ENCODE data around the gene PCDHGA1.
"Not testable (repeated sequence)": the region's sequence is repeated elsewhere in the genome, so short reads cannot be mapped to it uniquely, and the experiment has no call there.

Gene PCDHGA1

GRCh38 chr5:141346017-141346416 is 15.7 kb downstream of the PCDHGA1 start:
- not testable (repeated sequence) for DNase-seq (ENCODE audit: low read depth in 2 of 3, low spot score in 2 of 3)

GRCh38 chr5:141349917-141350619 is 19.8 kb downstream of the PCDHGA1 start, which contains the start of gene PCDHGB1:
TSS of gene PCDHGB1 (plus strand) at chr5:141350099. CDS start at chr5:141350261, 162 bp downstream.
- DNase-seq (ENCODE audit: low read depth in 2 of 3, low spot score in 2 of 3): no peak

DNA sequence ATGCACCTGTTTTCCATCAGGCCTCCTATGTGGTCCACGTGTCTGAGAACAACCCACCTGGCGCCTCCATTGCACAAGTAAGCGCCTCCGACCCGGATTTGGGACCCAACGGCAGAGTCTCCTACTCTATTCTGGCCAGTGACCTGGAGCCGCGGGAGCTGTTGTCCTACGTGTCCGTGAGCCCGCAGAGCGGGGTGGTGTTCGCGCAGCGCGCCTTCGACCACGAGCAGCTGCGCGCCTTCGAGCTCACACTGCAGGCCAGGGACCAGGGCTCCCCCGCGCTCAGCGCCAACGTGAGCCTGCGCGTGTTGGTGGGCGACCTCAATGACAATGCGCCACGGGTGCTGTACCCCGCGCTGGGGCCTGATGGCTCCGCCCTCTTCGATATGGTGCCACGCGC is 21.3 kb downstream of the PCDHGA1 start:
- no peak for DNase-seq (ENCODE audit: low read depth in 2 of 3, low spot score in 2 of 3)

GRCh38 chr5:141354900-141355469 is 24.7 kb downstream of the PCDHGA1 start, which contains the start of gene PCDHGA4:
TSS of gene PCDHGA4 (plus strand) at chr5:141355021. CDS start at chr5:141355108, 87 bp downstream.
- DNase-seq (ENCODE audit: low read depth in 2 of 3, low spot score in 2 of 3): no peak

- DNase-seq (ENCODE audit: low read depth in 2 of 3, low spot score in 2 of 3): no peak
Observed at GRCh38 chr5:141355641-141356040, 25.3 kb downstream of the PCDHGA1 start.

DNA sequence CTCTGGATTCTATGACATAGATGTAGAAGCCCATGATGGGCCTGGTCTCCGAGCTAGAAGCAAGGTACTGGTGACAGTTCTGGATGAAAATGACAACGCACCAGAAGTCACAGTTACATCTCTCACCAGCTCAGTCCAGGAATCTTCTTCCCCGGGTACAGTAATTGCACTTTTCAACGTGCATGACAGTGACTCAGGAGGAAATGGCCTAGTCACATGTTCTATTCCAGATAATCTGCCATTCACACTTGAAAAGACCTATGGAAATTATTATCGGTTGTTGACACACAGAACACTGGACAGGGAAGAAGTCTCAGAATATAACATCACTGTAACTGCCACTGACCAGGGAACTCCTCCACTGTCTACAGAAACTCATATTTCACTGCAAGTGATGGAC is 25.8 kb downstream of the PCDHGA1 start:
- no peak for DNase-seq (ENCODE audit: low read depth in 2 of 3, low spot score in 2 of 3)

DNA sequence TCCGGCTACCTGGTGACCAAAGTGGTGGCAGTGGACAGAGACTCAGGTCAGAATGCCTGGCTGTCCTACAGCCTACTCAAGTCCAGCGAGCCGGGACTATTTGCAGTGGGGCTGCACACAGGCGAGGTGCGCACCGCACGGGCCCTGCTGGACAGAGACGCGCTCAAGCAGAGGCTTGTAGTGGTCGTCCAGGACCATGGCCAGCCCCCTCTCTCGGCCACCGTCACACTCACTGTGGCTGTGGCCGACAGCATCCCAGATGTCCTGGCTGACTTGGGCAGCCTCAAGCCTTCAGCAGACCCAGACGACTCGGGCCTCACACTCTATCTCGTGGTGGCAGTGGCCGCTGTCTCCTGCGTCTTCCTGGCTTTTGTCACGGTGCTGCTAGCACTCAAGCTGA is 26.6 kb downstream of the PCDHGA1 start:
- no peak for DNase-seq (ENCODE audit: low read depth in 2 of 3, low spot score in 2 of 3)

DNA sequence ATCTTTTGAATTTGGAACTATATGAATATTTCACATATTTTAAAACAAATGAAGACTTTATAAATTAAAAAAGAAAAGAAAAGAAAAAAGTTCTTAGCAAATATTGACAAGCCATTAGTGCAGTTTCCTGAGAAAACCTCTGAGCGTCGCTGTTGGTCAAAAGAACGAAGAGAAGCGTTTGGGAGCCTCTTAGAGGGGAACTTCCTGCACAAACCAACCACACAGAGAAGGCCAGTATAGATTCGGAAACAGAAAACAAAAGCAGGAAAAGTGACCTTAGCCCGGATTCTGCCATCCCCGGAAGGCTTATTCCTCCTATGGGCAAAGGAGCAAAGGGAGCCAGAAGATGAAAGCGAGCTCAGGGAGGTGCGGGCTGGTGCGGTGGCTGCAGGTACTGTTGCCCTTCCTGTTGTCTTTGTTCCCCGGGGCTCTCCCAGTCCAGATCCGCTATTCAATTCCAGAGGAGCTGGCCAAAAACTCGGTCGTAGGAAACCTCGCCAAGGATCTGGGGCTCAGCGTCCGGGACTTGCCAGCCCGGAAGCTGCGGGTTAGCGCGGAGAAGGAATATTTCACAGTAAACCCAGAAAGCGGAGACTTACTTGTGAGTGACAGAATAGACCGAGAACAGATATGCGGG is 29.6 kb downstream of the PCDHGA1 start, which contains the start of gene PCDHGB2:
PCDHGB2 (plus strand) TSS at position 205 of the 637 bp plus-strand sequence; CDS start at position 347, 142 bp downstream.
- DNase-seq (ENCODE audit: low read depth in 2 of 3, low spot score in 2 of 3): no peak

DNA sequence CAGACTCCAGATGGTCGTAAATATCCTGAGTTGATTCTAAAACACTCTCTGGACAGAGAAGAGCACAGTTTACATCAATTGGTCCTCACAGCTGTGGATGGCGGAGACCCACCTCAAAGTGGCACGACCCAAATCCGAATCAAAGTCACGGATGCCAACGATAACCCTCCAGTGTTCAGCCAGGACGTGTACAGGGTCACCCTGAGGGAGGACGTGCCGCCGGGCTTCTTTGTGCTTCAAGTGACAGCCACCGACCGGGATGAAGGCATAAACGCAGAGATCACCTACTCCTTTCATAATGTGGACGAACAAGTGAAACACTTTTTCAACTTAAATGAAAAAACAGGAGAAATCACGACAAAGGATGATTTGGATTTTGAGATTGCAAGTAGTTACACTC is 30.4 kb downstream of the PCDHGA1 start:
- no peak for DNase-seq (ENCODE audit: low read depth in 2 of 3, low spot score in 2 of 3)

DNA sequence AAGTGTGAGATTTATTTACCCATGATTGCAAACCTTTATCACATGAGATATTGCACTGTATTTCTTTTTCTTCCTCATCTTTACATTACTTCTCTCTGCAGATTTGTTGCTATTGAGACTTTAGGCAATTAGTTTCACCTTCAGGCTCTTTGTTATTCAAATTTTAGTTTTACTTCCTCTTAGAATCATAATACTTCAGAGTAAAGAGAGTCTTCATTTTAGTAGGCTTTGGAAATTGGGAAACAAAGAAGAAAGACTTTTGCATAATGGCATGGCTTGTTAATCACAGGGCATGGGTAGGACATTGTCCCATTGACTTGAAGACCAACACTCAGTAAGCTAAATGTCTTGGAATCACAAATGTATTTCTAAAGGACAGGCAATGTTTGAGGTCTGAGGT is 32.4 kb downstream of the PCDHGA1 start:
- DNase-seq (ENCODE audit: low read depth in 2 of 3, low spot score in 2 of 3): no peak

DNA sequence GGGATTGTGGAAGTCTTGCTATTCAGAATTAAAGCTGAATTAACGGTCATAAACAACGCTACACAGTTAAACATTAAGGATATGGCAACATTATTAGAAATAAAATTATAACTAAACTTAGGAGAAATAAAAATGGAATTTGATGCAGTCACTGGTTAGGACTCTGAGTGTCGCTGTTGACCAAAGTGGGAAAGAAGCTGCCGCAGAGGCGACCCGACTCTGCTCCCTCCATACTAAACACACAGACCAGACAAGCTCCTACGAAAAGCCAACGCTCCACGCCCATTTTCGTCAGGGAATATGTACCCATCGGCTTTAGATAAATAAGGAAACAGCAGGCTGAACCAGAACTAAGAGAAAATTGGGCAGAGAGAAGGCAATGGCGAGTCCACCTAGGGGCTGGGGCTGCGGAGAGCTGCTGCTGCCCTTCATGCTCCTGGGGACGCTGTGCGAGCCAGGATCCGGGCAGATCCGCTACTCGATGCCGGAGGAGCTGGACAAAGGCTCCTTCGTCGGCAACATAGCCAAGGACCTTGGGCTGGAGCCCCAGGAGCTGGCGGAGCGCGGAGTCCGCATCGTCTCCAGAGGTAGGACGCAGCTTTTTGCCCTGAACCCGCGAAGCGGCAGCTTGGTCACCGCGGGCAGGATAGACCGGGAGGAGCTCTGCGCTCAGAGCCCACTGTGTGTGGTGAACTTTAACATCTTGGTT is 33.8 kb downstream of the PCDHGA1 start, which contains the start of gene PCDHGA5:
PCDHGA5 (plus strand) TSS at position 211 of the 709 bp plus-strand sequence; CDS start at position 380, 169 bp downstream.
- DNase-seq (ENCODE audit: low read depth in 2 of 3, low spot score in 2 of 3): no peak

DNA sequence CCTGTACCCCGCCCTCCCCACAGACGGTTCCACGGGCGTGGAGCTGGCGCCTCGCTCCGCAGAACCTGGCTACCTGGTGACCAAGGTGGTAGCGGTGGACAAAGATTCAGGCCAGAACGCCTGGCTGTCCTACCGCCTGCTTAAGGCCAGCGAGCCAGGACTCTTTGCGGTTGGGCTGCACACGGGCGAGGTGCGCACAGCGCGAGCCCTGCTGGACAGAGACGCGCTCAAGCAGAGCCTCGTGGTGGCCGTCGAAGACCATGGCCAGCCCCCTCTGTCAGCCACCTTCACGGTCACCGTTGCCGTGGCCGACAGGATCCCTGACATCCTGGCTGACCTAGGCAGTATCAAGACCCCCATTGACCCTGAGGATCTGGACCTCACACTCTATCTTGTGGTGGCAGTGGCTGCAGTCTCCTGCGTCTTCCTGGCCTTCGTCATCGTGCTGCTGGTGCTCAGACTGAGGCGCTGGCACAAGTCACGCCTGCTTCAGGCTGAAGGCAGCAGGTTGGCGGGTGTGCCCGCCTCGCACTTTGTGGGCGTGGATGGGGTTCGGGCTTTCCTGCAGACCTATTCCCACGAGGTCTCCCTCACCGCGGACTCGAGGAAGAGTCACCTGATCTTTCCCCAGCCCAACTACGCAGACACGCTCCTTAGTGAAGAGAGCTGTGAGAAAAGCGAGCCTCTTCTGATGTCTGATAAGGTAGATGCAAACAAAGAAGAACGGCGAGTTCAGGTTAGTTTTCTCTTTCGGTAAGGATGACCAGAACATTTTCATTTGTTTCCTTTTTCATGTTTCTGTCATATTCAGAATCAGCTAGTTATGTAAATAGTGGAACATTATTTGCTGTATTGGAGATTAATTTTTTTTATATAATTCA is 35.9 kb downstream of the PCDHGA1 start:
- no peak for DNase-seq (ENCODE audit: low read depth in 2 of 3, low spot score in 2 of 3)

DNA sequence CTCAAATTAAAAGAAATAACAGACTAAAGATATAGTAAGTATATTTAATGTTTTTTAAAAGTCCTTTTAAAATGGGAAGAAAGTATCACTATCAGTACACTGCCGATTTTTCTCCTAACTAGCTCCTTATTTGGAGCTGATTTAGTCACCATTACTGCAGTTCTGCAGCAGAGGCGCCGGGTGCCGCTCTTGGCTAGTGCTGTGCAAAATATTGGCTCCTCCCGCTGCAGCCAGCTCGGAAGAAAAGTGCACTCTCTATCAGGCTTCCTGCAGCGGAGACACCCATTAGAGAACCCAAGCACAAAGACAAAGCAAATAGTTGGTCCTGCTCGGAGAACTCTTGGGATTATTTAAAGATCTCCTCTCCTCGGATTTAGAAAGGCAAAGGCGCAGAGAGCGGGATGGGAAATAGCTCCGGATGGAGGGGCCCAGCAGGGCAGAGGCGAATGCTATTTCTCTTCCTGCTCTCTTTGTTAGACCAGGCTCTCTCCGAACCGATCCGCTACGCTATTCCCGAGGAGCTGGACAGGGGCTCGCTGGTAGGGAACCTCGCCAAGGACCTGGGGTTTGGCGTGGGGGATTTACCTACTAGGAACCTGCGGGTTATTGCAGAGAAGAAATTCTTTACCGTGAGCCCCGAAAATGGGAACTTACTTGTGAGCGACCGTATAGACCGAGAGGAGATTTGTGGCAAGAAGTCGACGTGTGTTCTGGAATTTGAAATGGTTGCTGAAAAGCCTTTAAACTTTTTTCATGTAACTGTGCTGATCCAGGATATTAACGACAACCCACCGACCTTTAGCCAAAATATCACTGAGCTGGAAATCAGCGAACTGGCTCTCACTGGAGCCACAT is 39.9 kb downstream of the PCDHGA1 start, which contains the start of gene PCDHGB3:
PCDHGB3 (plus strand) TSS at position 249 of the 855 bp plus-strand sequence; CDS start at position 402, 153 bp downstream.
- no peak for DNase-seq (ENCODE audit: low read depth in 2 of 3, low spot score in 2 of 3)

GRCh38 chr5:141371572-141372475 is 41.5 kb downstream of the PCDHGA1 start:
- DNase-seq (ENCODE audit: low read depth in 2 of 3, low spot score in 2 of 3): no peak

DNA sequence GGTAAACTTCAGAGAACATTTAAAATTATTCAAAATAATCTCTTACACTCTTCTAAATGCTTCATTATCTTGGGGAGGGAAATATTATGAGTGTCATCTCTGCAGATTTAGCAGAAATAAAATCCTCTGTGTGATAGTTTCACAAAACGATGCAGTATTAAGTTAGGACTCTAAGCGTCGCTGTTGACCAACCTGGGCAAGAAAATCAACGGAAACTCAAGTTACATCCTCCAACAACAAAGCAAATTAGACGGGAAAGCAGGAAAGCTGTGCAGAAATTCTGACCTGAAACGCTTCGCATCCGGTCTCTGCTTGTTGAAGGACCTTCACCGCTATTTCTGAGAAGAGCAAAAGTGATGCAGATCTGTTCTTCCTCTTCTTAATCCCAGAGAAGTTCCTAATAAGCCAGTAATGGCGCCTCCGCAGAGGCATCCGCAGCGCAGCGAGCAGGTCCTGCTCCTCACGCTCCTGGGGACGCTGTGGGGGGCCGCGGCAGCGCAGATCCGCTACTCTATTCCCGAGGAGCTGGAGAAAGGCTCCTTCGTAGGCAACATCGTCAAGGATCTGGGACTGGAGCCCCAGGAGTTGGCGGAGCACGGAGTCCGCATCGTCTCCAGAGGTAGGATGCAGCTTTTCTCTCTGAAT is 43.5 kb downstream of the PCDHGA1 start, which contains the start of gene PCDHGA6:
PCDHGA6 (plus strand) TSS at position 219 of the 645 bp plus-strand sequence; CDS start at position 412, 193 bp downstream.
- no peak for DNase-seq (ENCODE audit: low read depth in 2 of 3, low spot score in 2 of 3)

GRCh38 chr5:141374627-141375026 is 44.3 kb downstream of the PCDHGA1 start:
- DNase-seq (ENCODE audit: low read depth in 2 of 3, low spot score in 2 of 3): no peak

GRCh38 chr5:141375444-141376155 is 45.3 kb downstream of the PCDHGA1 start:
- DNase-seq (ENCODE audit: low read depth in 2 of 3, low spot score in 2 of 3): not testable (repeated sequence)

Measured in activated CD8-positive, alpha-beta memory T cell treated with anti-CD3 and anti-CD28 coated beads for 48 hours (primary cell).